Measurements from ENCODE around the gene CERT1. TPM values are rescaled to one million over a fixed set of nuclear protein-coding genes. Genes with fewer than 3 reads are reported as not detected.
A peak's percentile ranks its signal among the peaks of the same experiment; 100 is the strongest.

The CERT1 gene
- total RNA-seq, 1 donor from 2014 or later, result 36.2 TPM

DNA sequence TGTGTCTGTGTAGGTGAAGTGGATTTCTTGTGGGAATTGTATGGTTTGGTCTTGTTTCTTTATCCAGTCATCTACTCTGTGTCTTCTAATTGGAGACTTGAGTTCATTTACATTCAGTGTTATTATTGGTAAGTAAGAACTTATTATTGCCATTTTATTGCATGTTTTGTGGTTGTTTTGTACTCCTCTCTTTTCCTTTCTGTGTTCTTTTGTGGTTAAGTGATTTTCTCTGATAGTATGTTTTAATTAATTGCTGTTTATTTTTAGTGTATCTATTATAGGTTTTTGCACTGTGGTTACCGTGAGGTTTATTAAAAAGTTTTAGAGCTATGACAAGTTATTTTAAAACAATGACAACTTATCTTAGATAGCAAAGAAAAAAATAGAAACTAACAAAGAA lies 8.3 kb upstream of the CERT1 start:
- no peak for TF ChIP-seq CTCF (IDR thresholded peaks at IDR 0.05)
- peaks cover 23% of the 10 kb centered on the region for H3K9me3 Mint-ChIP-seq (ENCODE audit: low read depth)
- H3K27me3 Mint-ChIP-seq (ENCODE audit: low read depth), result no peaks in the 10 kb centered on the region
- peaks cover 14% of the 10 kb centered on the region for H3K36me3 Mint-ChIP-seq (ENCODE audit: low read depth)
- no peak overlapping the region for H3K4me3 Mint-ChIP-seq (ENCODE audit: unreplicated experiment)
- peaks cover 34% of the 10 kb centered on the region for H3K4me1 Mint-ChIP-seq (ENCODE audit: low read depth)
- no peak for DNase-seq (ENCODE audit: low spot score)
- no peak overlapping the region for H3K27ac Mint-ChIP-seq (ENCODE audit: unreplicated experiment)

DNA sequence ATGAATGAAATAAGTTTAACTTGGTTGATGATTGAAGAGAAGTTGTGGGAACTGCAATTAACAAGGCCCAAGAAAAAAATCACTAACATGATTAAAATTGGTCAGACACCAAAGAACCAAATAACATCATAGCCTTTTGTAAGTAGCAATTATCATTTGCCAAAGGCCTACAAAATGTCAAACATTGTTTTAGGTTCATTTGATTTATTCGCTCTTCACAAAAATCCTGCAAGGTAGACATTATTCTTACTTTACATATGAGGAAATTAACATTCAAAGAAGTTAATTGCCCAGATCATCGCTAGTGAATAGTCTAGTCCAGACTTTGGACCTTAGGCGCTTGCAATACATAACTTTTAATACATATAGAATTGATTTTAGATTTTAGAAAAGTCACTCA lies 2.9 kb upstream of the CERT1 start:
- Mint-ChIP-seq H3K4me1 (ENCODE audit: low read depth) (peaks cover 48% of the 10 kb centered on the region), H3K4me3 (ENCODE audit: unreplicated experiment) (no peak overlapping the region), H3K27me3 (ENCODE audit: low read depth) (no peaks in the 10 kb centered on the region), H3K27ac (ENCODE audit: unreplicated experiment) (no peak overlapping the region), H3K36me3 (ENCODE audit: low read depth) (no peaks in the 10 kb centered on the region), H3K9me3 (ENCODE audit: low read depth) (peaks cover 6% of the 10 kb centered on the region)
- TF ChIP-seq CTCF (IDR thresholded peaks at IDR 0.05), result no peak
- no peak for DNase-seq (ENCODE audit: low spot score)

GRCh38 chr5:75513841-75514240 lies 2.4 kb upstream of the CERT1 start:
- no peaks in the 10 kb centered on the region for H3K36me3 Mint-ChIP-seq (ENCODE audit: low read depth)
- H3K4me1 Mint-ChIP-seq (ENCODE audit: low read depth), result peaks cover 51% of the 10 kb centered on the region
- TF ChIP-seq CTCF (IDR thresholded peaks at IDR 0.05), result no peak
- no peak overlapping the region for H3K4me3 Mint-ChIP-seq (ENCODE audit: unreplicated experiment)
- H3K9me3 Mint-ChIP-seq (ENCODE audit: low read depth), result peaks cover 6% of the 10 kb centered on the region
- peak overlapping the region; percentile 49 for H3K27ac Mint-ChIP-seq (ENCODE audit: unreplicated experiment)
- H3K27me3 Mint-ChIP-seq (ENCODE audit: low read depth), result no peaks in the 10 kb centered on the region
- no peak for DNase-seq (ENCODE audit: low spot score)

GRCh38 chr5:75512383-75513074 lies 1.1 kb upstream of the CERT1 start:
- H3K9me3 Mint-ChIP-seq (ENCODE audit: low read depth), result no peaks in the 10 kb centered on the region
- no peaks in the 10 kb centered on the region for H3K36me3 Mint-ChIP-seq (ENCODE audit: low read depth)
- no peaks in the 10 kb centered on the region for H3K27me3 Mint-ChIP-seq (ENCODE audit: low read depth)
- no peak for DNase-seq (ENCODE audit: low spot score)
- peak overlapping the region; percentile 99 for H3K4me3 Mint-ChIP-seq (ENCODE audit: unreplicated experiment)
- peaks cover 51% of the 10 kb centered on the region for H3K4me1 Mint-ChIP-seq (ENCODE audit: low read depth)
- H3K27ac Mint-ChIP-seq (ENCODE audit: unreplicated experiment), result peak overlapping the region; percentile 99
- no peak for TF ChIP-seq CTCF (IDR thresholded peaks at IDR 0.05)

DNA sequence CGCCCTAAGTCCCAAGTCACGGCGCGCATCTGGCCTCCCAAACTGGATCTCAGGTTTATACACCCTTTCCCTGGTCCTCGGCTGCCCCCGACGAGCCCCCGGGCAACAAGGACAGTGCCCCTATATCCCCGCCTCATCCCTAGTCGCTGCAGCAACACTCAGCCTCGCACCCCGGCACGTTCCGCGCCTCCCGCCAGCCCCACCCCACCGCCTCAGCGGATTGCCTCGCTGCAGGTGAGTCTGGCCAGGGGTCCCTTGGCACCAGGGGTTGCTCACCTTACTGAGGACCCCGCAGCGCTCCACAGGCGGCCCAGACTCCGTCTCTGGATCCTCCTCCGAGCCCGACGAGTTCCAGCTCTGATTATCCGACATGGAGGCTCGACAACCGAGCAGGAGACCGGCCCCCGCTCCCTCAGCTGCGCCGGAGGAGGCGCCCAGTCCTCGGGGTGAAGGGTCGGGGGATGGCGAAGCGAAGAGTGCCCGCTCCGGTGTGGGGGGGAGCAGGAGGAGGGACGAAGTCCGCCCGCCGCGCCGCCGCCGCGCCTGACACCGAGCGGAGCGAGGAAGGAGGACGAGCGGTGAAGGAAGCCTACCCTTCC lies 494 bp downstream of the CERT1 start:
- no peaks in the 10 kb centered on the region for H3K27me3 Mint-ChIP-seq (ENCODE audit: low read depth)
- peak overlapping the region; percentile 99 for H3K27ac Mint-ChIP-seq (ENCODE audit: unreplicated experiment)
- no peaks in the 10 kb centered on the region for H3K9me3 Mint-ChIP-seq (ENCODE audit: low read depth)
- TF ChIP-seq CTCF (IDR thresholded peaks at IDR 0.05), result peak; percentile 6
- peak overlapping the region; percentile 99 for H3K4me3 Mint-ChIP-seq (ENCODE audit: unreplicated experiment)
- H3K36me3 Mint-ChIP-seq (ENCODE audit: low read depth), result no peaks in the 10 kb centered on the region
- H3K4me1 Mint-ChIP-seq (ENCODE audit: low read depth), result peaks cover 44% of the 10 kb centered on the region
- peak; percentile 87 for DNase-seq (ENCODE audit: low spot score)

All from chondrocyte (in vitro differentiated cells).